Measurements from ENCODE around the gene FUBP1. TPM values are rescaled to one million over a fixed set of nuclear protein-coding genes. Genes with fewer than 3 reads are reported as not detected.

The FUBP1 gene
- total RNA-seq, 2 experiments from 2014 or later = 242 to 255 TPM

DNA sequence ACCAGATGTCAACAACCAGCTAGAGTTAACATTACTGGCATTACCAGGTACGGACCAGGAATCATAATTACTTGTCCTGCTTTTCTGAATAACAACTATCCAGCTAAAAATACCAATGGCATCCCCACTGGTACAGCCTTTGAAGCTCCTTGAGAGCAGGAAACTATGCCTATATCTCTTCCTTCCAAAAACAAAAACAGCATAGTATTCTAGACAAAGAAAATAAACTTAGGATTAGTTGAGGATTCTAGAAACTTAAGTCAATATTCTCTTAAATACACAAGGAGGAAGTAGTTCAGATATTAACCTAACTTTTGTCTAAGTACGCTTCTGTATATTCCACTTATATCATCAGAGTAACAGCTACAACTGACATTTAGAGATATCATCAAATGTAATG is 3.0 kb downstream of the FUBP1 start:
- peak overlapping the region; percentile 80 for H3K27ac Mint-ChIP-seq
- peaks cover 2% of the 10 kb centered on the region for H3K9me3 Mint-ChIP-seq
- H3K27me3 Mint-ChIP-seq = no peaks in the 10 kb centered on the region
- peaks cover 48% of the 10 kb centered on the region for H3K4me1 Mint-ChIP-seq
- no peak overlapping the region for H3K4me3 Mint-ChIP-seq
- no peak for DNase-seq
- peaks cover 53% of the 10 kb centered on the region for H3K36me3 Mint-ChIP-seq

DNA sequence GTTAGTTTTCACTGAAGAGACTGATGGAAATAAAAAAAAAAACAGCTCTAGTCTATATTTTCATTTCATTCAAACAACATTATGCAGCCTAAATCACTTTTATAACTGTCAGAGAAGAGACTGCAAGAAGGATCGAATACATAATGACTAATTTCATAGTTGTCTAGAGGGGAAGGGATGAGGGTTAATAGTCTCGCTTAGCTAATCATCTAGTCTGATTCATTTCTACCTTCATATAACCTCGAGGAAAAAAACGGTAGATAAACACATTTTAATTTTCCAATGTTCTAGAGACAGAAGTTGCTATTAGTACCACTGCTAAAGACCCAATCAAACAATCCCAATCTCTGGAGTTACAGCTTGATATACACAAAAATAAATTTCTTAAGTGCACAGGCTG is 3.5 kb downstream of the FUBP1 start:
- H3K9me3 Mint-ChIP-seq = peaks cover 2% of the 10 kb centered on the region
- H3K4me1 Mint-ChIP-seq = peaks cover 49% of the 10 kb centered on the region
- H3K4me3 Mint-ChIP-seq = no peak overlapping the region
- DNase-seq = no peak
- peak overlapping the region; percentile 80 for H3K27ac Mint-ChIP-seq
- peaks cover 51% of the 10 kb centered on the region for H3K36me3 Mint-ChIP-seq
- no peaks in the 10 kb centered on the region for H3K27me3 Mint-ChIP-seq

DNA sequence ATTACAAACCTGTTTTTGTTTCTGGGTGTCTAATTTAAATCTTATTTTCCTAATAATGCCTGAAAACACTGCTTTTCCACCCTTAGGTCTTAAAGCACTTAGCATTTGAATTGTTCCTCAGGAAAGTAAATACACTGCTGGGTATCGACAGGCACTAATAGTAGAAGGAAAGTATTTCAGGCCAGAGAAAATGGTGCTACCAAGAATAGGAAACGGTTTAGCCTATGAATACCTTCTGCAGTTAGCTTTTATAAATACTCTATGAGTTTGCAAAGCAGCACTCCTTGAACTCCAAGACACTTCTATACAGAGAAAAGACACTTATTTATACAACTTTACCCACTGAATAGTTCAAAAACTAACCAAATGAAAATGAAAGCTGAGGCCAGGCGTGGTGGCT is 6.8 kb downstream of the FUBP1 start:
- H3K4me3 Mint-ChIP-seq = peak overlapping the region; percentile 48
- H3K27me3 Mint-ChIP-seq = no peaks in the 10 kb centered on the region
- peaks cover 63% of the 10 kb centered on the region for H3K36me3 Mint-ChIP-seq
- H3K27ac Mint-ChIP-seq = peak overlapping the region; percentile 45
- H3K4me1 Mint-ChIP-seq = peaks cover 62% of the 10 kb centered on the region
- DNase-seq = no peak
- peaks cover 2% of the 10 kb centered on the region for H3K9me3 Mint-ChIP-seq

DNA sequence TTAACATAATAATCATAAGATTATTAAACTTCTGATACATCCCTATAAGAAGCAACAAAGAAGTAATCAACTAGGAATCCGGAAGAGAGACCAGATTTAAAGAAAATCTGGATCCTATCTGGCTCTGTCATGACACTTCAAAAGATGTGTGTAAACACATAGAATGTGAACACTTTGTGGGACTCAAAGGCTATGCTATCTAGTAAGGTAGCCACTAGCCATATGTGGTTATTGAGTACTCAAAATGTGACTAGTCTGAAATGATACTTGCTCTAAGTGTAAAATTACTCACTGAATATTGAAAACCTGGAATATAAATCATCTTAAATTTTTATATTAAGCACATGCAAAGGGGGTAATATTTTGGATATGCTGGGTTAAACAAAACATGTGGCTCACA is 8.7 kb downstream of the FUBP1 start:
- Mint-ChIP-seq H3K9me3 (peaks cover 2% of the 10 kb centered on the region), H3K27ac (no peak overlapping the region), H3K4me1 (peaks cover 62% of the 10 kb centered on the region), H3K4me3 (no peak overlapping the region), H3K27me3 (no peaks in the 10 kb centered on the region), H3K36me3 (peaks cover 64% of the 10 kb centered on the region)
- no peak for DNase-seq

DNA sequence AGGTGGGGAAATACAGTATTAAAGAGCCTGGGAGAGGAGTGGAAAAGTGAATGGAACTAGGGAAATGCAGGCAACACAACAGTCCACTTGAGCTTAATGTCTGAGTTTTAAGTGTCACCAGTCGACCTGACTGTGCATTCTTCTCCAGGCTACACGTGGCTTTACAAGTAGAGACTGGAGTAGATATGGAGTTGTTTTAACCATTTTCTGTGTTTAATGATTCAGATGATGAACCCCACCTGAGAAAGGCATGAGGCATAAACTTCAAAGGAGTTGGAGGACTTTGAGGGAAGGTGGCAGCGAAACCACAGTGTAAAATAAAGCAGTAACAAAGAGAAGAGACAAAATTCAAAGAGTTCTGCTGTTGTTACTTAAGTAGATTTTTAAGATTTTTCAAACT is 12.6 kb downstream of the FUBP1 start:
- no peak overlapping the region for H3K4me3 Mint-ChIP-seq
- H3K9me3 Mint-ChIP-seq = no peaks in the 10 kb centered on the region
- peaks cover 58% of the 10 kb centered on the region for H3K4me1 Mint-ChIP-seq
- H3K36me3 Mint-ChIP-seq = peaks cover 48% of the 10 kb centered on the region
- no peak for DNase-seq
- H3K27me3 Mint-ChIP-seq = no peaks in the 10 kb centered on the region
- H3K27ac Mint-ChIP-seq = peak overlapping the region; percentile 81

DNA sequence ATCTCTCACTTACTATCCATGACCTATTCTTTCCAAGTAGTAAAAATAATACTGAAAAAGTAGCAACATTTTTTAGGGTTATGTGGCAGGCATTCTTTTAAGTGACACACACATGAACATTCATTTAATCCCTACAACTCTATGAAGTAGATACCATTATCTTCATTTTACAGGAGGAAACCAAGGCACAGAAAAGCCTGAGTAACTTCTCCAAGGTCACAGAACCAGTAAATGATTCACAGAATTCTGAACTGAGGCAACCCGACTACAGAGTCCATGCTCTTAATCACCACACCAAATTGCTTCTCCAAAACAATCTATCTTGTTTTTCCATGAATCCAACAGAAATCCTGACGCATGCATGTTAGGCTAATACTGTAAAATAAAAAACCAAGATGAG is 17.5 kb downstream of the FUBP1 start:
- H3K27me3 Mint-ChIP-seq = no peaks in the 10 kb centered on the region
- no peak overlapping the region for H3K4me3 Mint-ChIP-seq
- H3K4me1 Mint-ChIP-seq = peaks cover 47% of the 10 kb centered on the region
- peak overlapping the region; percentile 51 for H3K27ac Mint-ChIP-seq
- no peaks in the 10 kb centered on the region for H3K9me3 Mint-ChIP-seq
- peaks cover 48% of the 10 kb centered on the region for H3K36me3 Mint-ChIP-seq
- DNase-seq = no peak

DNA sequence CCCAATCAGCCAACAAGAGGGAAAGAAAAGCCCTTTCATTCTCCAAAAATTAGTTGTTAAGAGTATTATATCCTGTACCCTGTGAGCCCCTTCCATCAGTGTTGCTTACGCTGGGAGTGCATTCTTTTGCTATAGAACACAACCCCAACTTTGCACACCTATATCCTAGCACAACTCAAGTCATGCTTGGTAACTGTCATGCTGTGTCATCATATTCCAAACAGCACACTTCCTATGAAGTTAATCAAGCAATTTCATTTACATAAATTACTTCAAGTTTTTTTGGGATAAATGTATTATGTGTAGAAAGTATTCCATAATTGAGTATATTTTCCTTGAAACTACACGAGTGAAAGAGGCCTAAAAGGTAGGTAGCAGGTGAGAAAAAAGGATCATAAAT is 20.0 kb downstream of the FUBP1 start:
- no peaks in the 10 kb centered on the region for H3K9me3 Mint-ChIP-seq
- no peaks in the 10 kb centered on the region for H3K27me3 Mint-ChIP-seq
- peaks cover 42% of the 10 kb centered on the region for H3K4me1 Mint-ChIP-seq
- peak overlapping the region; percentile 34 for H3K27ac Mint-ChIP-seq
- DNase-seq = no peak
- H3K36me3 Mint-ChIP-seq = peaks cover 46% of the 10 kb centered on the region
- no peak overlapping the region for H3K4me3 Mint-ChIP-seq

DNA sequence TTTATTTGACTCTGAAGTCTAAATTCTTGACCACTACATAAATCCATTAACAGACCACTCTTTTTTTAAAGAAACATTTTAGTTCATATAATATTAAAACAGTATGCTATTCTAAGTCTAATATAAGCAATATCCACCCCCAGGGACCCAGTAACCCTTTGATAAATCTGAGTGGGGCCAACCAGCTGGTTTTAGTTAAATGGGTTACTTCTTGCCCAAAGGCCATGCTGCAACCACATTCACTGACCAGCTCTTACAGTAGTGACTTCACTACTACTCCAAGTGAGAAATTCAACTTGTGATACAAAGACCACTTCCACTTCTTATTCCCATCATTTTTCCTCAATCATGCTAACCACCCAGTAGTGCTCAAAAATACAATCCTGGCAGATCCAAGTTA is 20.5 kb downstream of the FUBP1 start:
- Mint-ChIP-seq H3K9me3 (no peaks in the 10 kb centered on the region), H3K4me3 (no peak overlapping the region), H3K36me3 (peaks cover 49% of the 10 kb centered on the region), H3K27ac (peak overlapping the region; percentile 34), H3K4me1 (peaks cover 41% of the 10 kb centered on the region), H3K27me3 (no peaks in the 10 kb centered on the region)
- DNase-seq = no peak

DNA sequence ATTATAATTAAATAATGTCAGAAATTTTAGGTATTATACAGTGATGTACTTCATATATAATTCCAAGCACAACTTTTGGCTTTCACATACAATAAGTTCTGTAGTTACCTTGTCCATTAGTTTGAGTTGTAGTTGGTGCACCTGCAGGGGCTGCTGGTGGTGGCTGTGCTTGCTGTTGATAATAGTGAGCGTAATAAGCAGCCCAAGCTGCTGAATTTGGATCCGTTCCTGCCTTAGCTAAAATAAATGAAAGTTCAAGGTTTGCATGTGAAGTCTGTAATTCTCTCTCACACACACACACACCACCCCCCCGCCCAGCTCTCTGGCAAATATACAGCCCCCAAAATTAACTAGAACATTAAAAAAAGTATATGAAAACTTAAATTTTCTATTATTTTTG is 22.4 kb downstream of the FUBP1 start:
- peaks cover 37% of the 10 kb centered on the region for H3K4me1 Mint-ChIP-seq
- no peak overlapping the region for H3K4me3 Mint-ChIP-seq

DNA sequence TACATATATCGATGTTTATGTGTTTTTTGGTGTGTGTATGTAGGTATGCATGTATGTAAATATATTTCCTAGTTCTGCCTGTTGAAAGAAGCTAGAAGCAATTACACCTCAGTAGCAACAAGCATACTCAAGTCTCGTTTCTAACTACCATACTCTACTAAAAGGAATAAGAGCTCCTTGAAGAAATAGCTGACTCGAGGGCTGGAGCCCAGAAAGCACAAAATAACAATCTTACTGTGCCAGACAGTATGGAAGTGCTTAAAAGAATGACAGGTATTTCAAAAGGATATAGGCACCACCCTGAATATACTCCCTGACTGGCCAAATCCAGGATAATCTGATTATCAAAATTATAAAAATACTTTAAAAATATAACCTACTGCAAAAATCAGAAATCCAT is 23.2 kb downstream of the FUBP1 start:
- DNase-seq = no peak
- H3K9me3 Mint-ChIP-seq = no peaks in the 10 kb centered on the region
- H3K4me3 Mint-ChIP-seq = no peak overlapping the region
- no peak overlapping the region for H3K27ac Mint-ChIP-seq
- peaks cover 46% of the 10 kb centered on the region for H3K36me3 Mint-ChIP-seq
- H3K4me1 Mint-ChIP-seq = peaks cover 37% of the 10 kb centered on the region
- H3K27me3 Mint-ChIP-seq = no peaks in the 10 kb centered on the region

More for the DNA sequence above, 22.4 kb downstream of the FUBP1 start:
- Mint-ChIP-seq H3K27ac (no peak overlapping the region), H3K9me3 (no peaks in the 10 kb centered on the region), H3K27me3 (no peaks in the 10 kb centered on the region), H3K36me3 (peaks cover 49% of the 10 kb centered on the region)
- DNase-seq = no peak

DNA sequence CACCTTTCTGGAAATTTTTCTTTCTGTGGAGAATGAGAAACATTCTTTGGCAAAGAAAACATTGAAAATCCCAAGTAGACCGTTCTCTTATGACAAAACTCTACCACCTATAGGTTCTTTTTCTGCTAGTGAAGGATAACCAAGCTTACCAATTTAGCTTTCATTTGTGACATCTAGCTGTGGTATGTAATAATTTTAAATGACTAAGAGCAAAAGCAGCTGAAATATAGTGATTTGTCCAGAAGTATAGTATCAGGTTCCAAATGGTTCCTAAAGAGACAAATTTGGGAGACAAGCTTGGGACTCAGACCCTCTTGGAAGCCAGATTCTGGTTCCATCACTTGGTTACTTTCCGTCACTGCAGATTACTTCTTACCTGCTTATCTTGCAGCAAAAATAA is 24.4 kb downstream of the FUBP1 start:
- no peak overlapping the region for H3K27ac Mint-ChIP-seq
- no peaks in the 10 kb centered on the region for H3K9me3 Mint-ChIP-seq
- H3K27me3 Mint-ChIP-seq = no peaks in the 10 kb centered on the region
- DNase-seq = no peak
- H3K4me3 Mint-ChIP-seq = no peak overlapping the region
- peaks cover 37% of the 10 kb centered on the region for H3K4me1 Mint-ChIP-seq
- H3K36me3 Mint-ChIP-seq = peaks cover 38% of the 10 kb centered on the region

DNA sequence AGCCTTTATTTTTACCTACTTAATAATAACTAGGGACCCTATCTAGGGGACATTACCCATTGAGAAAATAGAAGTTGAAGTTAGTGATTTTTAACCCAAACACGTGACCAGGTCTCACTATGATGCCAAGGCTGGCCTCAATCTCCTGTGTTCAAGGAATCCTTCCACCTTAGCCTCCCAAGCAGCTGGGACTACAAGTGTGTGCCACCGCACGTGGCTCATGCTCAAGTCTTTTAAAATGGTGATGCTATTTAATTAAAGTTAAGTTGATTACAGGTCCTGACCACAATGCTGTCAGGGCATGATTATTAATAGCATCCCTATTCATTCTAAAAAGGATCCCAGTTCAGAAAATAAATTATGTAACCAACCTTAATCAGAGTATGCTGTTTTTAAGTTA is 25.0 kb downstream of the FUBP1 start:
- H3K9me3 Mint-ChIP-seq = no peaks in the 10 kb centered on the region
- DNase-seq = no peak
- H3K4me3 Mint-ChIP-seq = no peak overlapping the region
- H3K27ac Mint-ChIP-seq = no peak overlapping the region
- peaks cover 35% of the 10 kb centered on the region for H3K36me3 Mint-ChIP-seq
- H3K4me1 Mint-ChIP-seq = peaks cover 41% of the 10 kb centered on the region
- no peaks in the 10 kb centered on the region for H3K27me3 Mint-ChIP-seq

DNA sequence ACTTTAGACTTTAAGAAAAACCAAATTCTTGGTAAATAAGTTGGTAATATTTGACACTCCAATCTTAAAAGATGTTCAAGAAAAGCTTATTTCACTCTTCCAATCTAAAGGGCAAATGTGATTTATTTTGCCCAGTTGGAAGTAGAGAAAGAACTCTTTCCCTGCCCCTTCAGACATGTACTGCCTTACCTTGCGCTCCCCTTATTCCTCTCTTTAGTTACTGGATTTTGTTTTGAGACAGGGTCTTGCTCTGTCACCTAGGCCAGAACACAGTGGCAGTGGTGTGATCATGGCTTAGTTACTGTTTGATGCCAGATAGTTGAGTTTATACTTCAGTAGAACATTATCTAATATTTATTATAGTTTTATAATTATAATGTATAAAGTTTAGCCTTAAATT is 27.5 kb downstream of the FUBP1 start:
- DNase-seq = no peak
- H3K9me3 Mint-ChIP-seq = no peaks in the 10 kb centered on the region
- H3K27me3 Mint-ChIP-seq = no peaks in the 10 kb centered on the region
- peaks cover 44% of the 10 kb centered on the region for H3K36me3 Mint-ChIP-seq
- peak overlapping the region; percentile 55 for H3K27ac Mint-ChIP-seq
- H3K4me1 Mint-ChIP-seq = peaks cover 51% of the 10 kb centered on the region
- peak overlapping the region; percentile 5 for H3K4me3 Mint-ChIP-seq

DNA sequence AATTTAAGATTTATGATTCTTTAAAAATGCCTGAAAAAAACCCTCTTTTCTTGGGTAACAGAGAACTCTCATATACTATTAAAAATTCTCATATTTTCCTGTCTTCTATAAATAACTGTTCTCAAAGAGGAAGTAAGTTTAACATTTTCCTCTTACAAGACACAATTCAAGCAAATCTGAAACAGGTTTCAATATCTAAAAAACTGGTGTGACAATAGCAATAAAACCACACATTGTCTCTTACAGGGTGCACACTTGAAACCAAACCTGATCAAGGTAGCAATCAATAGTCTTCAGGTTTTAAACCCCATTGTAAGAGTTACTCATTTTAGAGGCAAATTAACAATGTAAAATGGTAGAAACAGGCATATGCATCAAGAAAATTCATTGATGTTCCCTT is 28.0 kb downstream of the FUBP1 start:
- Mint-ChIP-seq H3K9me3 (no peaks in the 10 kb centered on the region), H3K27ac (peak overlapping the region; percentile 81), H3K27me3 (no peaks in the 10 kb centered on the region), H3K4me3 (no peak overlapping the region), H3K4me1 (peaks cover 51% of the 10 kb centered on the region), H3K36me3 (peaks cover 44% of the 10 kb centered on the region)
- no peak for DNase-seq

DNA sequence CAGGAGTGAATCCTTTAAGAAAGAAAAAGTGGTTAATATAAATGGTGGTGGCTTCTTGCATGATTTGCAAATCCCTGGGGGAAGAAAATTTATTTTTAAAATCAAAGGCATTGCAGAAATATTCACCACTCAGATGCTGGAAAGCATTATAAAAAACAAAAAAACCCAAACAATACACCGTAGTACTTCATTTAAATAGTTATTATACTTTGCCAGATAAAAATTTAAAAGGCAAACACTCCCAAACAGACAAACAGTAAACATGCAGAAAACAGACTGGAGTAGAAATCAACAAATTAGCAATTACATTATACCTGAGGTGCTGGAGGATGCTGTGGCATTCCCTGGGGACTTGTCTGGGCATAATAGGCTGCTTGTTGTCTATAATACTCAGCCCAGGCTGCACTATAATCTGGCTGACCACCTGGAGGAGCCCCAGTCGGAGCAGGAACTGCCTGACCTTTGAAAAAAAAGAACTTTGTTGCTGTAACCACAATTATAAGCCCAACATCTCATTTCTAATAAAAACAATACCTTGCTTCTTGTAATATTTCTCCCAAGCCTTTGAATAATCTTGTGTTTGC is 29.9 kb downstream of the FUBP1 start:
- Mint-ChIP-seq H3K4me3 (no peak overlapping the region), H3K4me1 (peaks cover 49% of the 10 kb centered on the region), H3K27me3 (no peaks in the 10 kb centered on the region), H3K27ac (peak overlapping the region; percentile 34), H3K9me3 (no peaks in the 10 kb centered on the region), H3K36me3 (peaks cover 42% of the 10 kb centered on the region)
- no peak for DNase-seq

DNA sequence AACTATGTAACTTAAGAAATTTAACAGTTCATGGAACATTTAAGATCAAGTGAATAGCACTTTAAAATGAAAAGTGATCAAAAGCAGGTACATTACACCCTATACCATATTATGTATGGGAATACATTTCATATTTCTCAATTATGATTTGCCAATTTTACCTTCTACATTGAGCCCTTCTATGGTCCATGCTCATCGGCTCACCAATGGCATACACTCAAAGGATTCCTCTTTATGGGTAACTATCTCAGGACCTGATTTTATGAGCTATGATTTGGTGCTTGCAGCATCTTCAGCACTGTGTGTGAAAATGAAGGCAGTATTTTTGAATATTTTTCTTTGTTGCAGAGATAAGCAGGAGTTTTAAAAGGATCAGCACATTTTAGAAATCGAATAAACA is 33.5 kb downstream of the FUBP1 start:
- Mint-ChIP-seq H3K9me3 (peaks cover 2% of the 10 kb centered on the region), H3K27me3 (no peaks in the 10 kb centered on the region), H3K36me3 (peaks cover 42% of the 10 kb centered on the region), H3K4me1 (peaks cover 41% of the 10 kb centered on the region), H3K4me3 (no peak overlapping the region), H3K27ac (no peak overlapping the region)
- no peak for DNase-seq
